RCC 7860 (cell line): ENCODE data around the gene NEUROG1.
A peak's percentile ranks its signal among the peaks of the same experiment; 100 is the strongest.

Source experiments
- DNase-seq: peaks from one replicate; pipeline ENCODE4 v3.0.0-alpha.2; 2015; ENCODE audit warnings: low spot score
- FAIRE-seq: peaks from 2 replicates; lab custom pipeline; 2012; peaks lifted over from hg19 to GRCh38; lab: Jason Lieb, UNC

Gene NEUROG1, protein sequence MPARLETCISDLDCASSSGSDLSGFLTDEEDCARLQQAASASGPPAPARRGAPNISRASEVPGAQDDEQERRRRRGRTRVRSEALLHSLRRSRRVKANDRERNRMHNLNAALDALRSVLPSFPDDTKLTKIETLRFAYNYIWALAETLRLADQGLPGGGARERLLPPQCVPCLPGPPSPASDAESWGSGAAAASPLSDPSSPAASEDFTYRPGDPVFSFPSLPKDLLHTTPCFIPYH

DNA sequence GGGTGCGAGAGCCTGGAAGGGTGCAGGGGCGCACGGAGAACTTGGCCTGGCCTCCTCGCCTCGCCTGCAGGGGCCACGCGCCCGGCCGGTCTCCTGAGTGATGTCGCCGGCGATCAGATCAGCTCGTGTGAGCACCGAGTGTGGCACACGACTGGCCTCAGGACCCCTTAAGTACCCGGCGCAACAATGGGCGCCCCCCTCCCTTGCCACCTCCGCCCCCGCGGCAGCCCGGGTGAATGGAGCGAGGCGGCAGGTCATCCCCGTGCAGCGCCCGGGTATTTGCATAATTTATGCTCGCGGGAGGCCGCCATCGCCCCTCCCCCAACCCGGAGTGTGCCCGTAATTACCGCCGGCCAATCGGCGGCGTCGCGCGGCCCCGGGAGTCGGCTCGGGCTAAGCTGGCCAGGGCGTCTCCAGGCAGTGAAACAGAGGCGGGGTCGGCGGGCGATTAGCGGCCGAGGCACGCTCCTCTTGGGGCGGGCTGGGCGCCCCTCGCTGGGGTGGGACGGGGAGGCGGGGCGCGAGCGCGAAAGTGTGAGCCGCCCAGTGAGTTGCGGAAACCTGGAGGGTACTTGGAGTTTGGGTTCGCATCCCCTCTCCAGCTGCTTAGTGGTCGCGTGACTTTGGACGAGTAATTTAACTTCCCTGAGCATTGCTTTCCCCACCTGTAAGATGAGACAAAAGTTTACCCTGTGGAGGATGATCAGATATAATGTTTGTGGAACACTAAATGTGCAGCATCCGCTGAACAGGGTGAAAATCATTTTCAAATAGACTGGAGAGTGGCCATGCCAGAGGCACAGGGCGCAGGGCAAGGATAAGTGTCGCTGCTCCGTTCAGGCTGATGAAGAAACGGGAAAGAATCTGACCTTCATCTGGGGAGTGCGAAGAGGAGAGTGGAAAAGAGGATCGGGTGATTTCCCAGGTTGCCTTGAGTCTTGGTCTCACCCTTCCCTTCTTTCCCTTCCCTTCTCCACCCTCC, at the start of gene NEUROG1:
TSS of gene NEUROG1 (minus strand) at position 145 of the 982 bp plus-strand sequence. CDS start 274 bp downstream, outside the sequence.
- no peak for DNase-seq
- FAIRE-seq, result no peak

DNA sequence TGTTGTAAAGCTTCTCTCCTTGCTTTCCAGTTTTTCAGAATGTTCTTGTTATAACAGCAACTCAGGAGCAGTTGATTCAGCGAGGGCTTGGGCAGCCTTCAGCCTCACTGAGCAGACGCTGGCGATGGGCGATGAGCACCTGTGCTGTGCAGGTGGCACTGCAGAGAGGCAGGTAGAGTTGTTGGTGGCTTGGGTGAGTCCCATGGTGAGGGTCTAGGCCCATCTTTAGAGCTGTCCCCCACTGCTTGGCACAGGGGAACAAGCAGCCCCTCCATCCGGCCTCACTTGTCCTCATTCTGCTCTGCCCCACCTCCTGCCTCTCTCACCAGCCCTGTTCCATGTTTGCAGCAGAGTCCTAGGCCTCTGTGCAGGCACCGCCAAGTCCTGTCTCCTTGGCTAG, 49.2 kb upstream of the NEUROG1 start:
- FAIRE-seq, result no peak
- no peak for DNase-seq

DNA sequence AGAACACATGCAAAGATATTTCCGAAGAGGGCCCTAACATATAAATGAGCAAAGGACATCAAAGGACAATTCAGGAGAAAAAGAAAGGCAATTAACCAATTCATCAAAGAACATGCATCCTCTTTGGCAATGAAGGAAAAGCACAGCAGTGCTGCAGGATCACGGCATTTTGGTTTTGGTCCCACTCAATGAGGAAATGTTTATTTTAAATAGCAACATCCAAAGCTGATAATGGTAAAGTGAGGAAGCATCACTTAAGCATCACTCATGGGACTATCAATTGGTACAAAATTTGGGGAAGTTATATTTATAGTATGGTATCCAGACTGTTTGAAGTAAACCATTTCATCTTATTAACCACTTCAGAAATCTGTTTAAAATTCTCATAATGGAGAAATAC, 48.5 kb upstream of the NEUROG1 start:
- no peak for DNase-seq
- FAIRE-seq, result no peak

DNA sequence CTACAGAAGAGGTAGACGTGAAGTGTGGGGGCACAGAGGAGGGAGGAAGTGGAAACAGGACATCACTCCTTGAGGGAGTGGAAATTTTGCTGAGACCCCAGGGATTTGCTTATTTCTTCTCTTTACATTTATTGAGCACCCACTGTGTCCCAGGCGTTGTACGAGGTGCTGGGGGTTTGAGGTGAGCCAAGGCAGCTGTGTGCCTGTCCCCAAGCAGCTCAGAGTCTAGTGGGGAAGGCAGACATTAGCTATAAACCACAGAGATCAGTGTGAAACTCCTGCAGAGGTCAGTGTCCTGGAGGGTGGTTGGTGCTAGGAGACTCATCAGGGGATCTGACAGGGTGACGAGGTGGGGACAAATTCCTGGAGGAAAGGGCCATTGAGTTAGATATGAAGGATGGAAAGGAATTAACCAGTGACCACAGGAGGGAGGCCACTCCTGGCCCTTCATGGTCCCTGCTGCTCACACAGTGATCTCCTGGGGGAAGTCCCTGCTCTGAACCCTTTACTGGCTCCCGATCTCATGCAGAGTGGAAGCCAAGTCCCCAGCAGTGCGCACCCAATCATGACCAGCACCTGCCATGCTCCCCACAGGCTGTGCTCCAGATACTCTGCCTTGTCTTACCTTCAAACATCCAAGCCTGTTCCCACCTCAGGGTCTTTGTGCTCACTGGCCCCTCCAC, 46.5 kb upstream of the NEUROG1 start:
- FAIRE-seq, result no peak
- no peak for DNase-seq

DNA sequence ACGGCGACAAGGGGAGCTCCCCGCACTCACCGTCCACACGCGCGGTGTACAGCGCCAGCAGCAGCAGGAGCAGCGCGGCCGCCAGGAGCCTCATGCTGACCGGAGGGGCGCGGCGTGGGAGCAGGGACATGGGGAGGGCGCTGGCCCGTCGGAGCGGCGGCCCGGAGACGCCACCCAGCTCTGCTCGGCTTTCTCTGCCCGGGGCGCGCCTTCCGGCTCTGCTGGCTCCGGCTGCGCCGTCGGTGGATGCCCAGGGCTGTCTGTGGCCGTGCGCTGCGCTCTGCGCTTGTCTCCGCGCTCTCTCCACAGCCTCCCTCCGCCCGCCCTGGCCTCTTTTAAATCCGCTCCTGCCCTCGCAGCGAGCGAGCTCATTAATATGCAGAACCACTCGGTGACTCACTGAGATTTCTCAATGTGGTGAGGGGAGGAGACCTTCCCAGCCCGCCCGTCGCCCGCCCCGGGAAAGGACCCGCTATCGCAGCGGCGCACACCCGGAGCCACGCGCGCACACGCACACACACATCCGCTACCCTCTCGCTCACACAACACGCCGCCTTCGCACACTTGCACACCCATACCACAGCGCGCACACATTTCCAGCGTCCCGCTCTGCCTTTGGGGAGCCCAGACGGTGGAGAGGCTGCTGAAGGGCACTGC, 43.0 kb upstream of the NEUROG1 start, which contains the start of gene CXCL14:
TSS of gene CXCL14 (minus strand) at position 307 of the 657 bp plus-strand sequence. CDS start at position 94, 213 bp downstream.
- DNase-seq (no peak), FAIRE-seq (no peak)

DNA sequence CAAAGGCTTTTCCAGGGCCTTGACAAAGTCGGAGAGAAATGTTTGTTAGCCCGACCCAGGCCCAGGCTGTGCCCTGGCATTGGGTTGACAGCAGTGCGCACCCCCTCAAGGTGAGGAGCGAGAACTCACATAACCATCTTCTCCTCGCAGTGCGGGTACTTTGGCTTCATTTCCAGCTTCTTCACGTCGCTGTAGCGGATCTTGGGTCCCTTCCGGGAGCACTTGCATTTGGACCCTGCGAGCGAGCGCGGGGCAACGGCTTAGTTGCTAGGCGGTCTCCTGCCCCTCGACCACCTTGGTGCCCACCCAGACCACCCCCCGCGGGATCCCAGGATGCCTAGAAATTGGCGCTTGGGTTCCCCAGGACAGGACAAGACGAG, 42.5 kb upstream of the NEUROG1 start:
- FAIRE-seq, result no peak
- no peak for DNase-seq

DNA sequence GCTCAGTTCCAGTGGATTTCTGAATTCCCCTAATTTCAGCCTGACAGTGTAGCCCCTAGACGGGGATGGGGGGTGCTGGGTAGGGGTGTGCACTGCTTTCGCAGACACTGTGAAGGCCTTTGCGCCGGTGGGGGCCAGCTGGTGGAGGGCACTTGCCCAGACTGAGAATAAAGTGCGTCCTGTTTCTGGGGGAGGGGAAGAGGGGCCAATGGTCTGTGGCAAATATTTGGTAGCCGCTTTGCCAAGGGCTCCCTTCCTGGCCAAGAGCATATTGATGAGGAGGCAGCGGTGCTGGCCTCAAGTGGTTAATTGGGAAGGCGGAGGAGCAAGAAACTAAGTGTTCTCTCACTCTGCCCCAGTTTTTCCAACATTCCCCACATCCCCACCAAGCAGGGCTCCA, 41.7 kb upstream of the NEUROG1 start:
- FAIRE-seq, result no peak
- no peak for DNase-seq

DNA sequence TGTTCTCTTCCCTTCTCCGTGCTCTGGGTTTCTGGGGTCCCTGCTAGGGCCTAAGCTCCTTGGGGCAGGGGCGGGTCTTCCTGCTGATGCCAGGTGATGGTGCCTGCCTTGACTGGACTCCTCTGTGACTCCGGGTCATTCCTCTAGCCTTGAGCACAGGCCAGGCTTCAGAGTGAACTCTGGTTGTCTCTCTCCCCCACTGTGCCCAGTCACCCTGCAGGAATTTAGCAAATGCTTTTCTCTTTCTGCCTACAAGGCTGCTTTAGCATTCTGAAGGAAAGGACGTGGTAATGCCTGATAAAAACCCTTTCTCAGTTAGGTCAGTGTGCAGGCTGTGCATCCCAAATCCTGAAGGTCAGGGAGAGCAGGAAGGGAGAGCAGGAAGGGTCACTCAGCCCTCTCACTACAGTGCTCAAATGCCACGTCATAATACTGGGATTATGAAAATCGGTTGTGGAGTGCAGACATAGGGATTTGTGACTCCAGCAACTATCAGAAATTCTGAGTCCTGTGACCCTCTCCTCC, 40.4 kb upstream of the NEUROG1 start:
- FAIRE-seq (no peak), DNase-seq (no peak)

DNA sequence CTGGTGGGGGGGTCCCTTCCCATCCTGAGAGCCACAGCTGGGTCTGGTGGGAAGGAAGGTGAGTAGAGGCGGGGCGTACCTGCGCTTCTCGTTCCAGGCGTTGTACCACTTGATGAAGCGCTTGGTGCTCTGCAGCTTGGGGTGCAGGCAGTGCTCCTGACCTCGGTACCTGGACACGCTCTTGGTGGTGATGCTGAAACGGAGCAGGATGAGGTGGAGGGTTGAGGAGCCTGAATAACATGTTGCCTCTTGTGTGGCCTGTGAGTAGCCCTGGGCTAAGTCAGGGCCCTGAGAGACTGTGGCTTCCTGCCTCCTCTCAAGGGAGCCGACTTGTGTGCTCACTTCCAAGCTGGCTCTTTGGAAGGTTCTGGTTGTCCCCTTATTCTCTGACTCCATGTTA, 38.7 kb upstream of the NEUROG1 start:
- FAIRE-seq (no peak), DNase-seq (no peak)

DNA sequence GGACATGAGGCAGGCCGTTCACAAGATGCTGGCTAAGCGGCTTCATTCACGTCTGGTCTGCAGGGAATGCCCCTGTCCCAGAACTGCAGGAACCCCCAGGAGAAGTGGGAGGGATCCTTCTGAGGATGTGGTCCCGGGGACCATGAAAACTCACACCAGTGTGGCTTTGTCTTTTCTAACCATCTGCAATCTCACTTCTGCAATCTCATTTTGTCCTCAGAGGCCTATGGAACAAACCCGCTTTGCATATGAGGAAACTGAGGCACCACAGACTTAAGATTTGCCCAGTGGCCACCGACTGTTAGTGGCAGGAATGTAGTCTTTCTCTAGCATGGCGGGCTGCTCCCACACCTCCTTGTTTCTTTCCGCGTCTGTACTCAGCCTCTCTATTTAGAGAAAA, 36.1 kb upstream of the NEUROG1 start:
- FAIRE-seq, result no peak

DNA sequence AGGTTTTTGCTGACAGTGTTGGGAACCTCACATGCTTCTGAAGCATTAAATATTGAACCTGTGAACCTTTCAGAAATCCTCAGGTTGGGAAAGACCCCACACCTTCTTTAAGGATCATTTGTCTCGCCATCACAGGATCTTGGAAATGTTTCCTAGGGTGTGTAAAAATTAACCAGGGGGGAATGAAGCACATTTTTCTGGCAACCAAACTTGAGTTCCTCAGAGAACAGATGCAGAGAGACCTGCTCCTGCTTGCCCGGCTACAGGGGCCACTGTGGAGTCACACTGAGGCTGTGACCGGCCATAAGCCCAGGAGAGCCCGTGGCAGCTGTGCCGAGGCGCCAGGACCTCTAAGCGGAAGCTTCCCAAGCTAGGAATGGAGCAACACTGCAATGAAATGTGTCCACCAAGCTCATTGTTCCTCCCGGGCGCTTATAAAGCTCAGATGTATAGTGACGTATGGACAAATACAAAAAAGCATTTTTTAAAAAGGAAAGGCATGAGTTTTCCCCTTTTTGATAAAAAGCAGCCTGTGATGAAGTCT, 35.4 kb upstream of the NEUROG1 start:
- FAIRE-seq (no peak), DNase-seq (no peak)

More for the DNA sequence above, 36.1 kb upstream of the NEUROG1 start:
- no peak for DNase-seq

DNA sequence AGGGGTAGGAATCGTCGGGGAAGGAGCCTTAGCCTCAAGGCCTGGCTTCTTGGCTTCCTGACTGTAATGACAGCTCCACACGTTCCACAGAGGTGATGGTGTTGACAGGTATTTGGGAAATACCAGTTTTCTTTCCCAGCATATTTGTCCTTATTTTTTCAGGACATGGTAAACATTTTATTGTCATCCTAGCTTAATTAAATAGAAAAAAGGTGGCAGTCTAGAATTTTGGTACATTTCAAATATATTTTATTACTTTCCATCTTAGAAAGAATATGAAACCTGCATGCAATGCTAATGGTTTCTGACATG, 34.6 kb upstream of the NEUROG1 start:
- DNase-seq, result no peak
- FAIRE-seq, result no peak

DNA sequence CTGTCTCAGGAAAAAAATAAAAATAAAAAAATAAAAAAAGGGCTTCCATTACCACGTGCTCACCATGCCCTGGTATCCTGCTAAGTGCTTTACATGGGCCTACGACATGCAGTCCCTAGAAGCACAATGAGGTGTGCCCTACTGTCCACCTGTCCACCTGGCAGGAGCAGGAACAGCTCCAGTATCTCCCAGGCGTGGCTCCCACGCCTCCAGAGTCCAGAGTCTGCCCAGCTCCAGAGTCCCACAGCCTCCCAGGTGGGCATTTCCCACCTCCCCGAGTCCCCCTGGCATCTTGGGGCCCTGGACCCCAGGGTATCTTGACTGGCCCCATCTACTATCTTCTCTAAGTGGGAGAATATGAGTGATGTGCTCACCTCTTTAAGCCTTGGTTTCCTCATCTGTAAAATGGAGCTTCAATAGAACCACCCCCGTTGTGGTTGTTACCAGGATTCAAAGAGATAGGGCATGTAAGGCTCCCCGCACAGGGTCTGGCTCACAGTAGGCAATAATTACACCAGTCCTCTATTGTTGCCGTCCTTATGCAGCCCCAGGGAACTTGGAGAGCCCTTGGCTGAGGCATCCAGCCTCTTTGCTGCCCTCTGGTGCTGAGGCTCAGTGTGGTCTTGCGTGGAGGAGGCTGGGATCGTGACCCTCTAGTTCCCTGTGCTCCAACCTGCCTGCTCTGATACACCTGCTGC, 34.1 kb upstream of the NEUROG1 start:
- FAIRE-seq (no peak), DNase-seq (no peak)

DNA sequence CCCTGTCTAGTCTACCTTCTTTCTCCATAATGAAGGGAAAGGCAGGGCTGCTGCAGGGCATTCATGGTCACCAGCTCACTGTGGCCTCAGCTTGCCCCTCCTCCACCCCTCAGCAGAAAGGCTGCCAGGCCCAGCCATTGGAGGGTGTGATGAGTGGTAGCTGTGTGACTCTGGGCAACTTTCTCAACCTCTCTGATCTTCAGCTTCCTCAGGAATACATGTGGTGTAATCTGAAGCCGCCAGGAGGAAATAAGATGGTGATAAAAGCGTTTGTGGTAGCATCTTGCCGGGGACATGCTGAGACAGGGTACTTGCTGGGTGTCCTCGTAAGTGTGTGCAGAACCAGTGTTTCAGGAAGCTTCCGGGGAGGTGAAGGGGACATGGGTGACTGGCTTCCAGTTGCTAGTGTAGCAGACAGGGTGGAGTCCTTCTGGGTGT, 33.2 kb upstream of the NEUROG1 start:
- no peak for DNase-seq
- no peak for FAIRE-seq

DNA sequence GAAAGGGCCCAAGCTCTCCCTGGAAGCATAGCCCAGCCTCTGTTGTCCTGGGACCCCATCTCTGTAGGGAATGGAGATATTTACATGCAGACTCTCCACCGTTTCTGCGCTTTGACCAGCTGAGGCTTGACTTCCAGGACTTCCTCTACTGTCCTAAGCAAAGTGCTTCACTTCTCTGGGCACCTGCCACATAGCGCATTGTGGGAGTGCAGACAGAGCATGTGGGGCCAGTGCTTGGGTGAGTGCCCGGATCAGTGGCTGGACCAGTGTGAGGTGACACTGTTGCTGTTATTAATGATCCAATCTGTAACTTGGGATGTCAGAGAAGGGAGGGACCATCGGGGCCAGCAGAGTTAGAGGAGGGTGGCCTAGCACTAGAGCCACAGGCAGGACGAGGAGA, 32.5 kb upstream of the NEUROG1 start:
- no peak for FAIRE-seq
- DNase-seq, result no peak

DNA sequence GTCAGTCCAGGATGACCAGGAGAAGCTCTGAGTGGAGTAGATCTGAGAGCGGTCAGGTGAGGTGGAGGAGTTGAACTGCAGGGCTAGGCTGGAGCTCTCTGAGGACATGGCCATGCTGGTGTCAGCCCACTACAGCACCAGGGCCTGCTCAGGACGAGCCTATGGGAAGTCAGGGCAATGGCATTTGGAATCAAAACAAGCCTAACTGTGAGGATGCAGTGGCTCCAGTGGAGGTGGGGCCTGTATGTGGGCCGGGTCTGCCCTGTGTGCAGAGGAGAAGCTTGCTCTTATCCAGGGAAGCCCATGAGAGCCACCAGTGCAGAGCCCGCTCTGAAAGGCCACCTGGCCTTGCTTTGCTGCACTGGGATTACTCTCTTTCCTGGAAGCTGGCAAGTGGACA, 31.9 kb upstream of the NEUROG1 start:
- FAIRE-seq (no peak), DNase-seq (no peak)

DNA sequence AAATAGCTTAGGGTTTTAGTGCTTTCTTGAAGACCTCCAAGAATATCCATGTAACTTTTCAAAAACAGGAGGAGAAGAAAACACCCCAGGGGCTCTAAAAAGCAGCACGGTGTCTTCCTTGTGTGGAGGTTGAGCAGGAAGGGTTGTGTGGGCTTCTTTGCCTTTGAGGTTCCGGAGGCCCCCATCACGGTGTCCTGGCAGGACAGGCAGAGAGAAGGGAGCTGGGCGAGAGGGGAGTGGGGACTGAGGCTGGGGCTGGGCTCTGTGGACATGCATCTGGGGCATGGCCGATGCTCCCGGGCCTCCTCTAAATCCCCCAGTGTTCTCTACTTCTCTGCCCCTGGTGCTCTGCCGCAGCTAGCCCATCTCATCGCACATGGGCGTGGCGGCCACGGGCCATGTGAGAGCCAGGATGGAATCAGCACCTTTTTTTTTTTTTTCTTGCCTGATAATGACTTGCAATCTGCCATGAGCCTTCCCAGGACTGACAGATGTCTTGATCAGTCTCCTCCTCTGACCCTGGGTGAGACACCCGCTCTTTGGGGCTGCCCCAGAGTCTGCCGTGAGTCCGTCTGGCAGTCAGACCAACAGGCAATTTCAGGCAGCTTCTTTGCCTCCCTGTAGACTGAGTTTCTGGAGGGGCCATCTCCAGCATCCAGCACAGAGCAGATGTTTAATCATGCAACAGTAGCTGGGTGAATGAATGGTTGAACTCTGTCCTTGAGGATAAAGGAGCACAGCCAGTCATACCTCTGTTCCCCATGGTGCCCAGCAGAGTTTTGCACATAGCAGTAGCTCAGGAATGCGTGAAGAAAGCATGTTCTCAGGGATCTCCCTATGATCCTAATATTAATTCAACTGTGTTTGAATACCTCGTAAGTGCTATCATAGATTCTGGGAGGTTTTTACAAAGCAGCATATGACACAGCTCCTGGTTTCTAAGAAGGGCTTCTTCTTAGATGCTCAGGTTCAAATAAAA, 30.9 kb upstream of the NEUROG1 start:
- DNase-seq (no peak), FAIRE-seq (no peak)

DNA sequence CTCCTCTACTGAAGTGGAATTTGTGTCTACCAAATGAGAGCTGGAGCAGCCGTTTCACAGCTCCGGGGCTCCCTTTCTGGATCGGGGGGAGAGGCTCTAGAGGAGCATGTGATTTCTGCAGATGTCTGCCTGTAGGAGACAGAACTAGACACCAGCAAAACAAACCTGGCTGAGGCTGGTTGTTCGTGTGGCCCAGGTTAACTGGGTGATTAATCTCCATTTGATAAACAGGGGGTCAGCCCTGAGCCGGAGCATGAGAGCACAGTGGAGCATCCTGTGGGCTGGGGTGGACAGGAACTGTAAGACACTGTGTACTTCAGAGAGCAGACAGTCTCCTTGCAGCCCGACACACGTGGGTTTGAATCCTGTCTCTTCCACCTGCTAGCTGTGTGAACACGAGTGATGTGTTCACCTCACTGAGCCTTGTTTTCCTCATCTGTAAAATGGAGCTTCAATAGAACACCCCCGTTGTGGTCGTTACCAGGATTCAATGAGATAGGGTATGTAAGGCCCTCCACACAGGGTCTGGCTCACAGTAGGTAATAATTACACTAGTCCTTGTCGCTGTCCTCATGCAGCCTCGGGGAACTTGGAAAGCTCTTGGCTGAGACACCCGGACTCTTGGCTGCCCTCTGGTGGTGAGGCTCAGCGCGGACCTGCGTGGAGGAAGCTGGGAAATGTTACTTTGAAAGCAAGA, 30.1 kb upstream of the NEUROG1 start:
- FAIRE-seq (peak; percentile 59), DNase-seq (peak; percentile 8)
